ENCODE measurements around the gene LSM4. TPM values are rescaled to one million over a fixed set of nuclear protein-coding genes. Genes with fewer than 3 reads are reported as not detected.
A peak's percentile ranks its signal among the peaks of the same experiment; 100 is the strongest.

Gene LSM4
- total and polyA plus RNA-seq, 2 of the 13 experiments (the other 11 are each of a cell fraction or from before 2014, with no cell fraction given), result 65.8 to 166 TPM

DNA sequence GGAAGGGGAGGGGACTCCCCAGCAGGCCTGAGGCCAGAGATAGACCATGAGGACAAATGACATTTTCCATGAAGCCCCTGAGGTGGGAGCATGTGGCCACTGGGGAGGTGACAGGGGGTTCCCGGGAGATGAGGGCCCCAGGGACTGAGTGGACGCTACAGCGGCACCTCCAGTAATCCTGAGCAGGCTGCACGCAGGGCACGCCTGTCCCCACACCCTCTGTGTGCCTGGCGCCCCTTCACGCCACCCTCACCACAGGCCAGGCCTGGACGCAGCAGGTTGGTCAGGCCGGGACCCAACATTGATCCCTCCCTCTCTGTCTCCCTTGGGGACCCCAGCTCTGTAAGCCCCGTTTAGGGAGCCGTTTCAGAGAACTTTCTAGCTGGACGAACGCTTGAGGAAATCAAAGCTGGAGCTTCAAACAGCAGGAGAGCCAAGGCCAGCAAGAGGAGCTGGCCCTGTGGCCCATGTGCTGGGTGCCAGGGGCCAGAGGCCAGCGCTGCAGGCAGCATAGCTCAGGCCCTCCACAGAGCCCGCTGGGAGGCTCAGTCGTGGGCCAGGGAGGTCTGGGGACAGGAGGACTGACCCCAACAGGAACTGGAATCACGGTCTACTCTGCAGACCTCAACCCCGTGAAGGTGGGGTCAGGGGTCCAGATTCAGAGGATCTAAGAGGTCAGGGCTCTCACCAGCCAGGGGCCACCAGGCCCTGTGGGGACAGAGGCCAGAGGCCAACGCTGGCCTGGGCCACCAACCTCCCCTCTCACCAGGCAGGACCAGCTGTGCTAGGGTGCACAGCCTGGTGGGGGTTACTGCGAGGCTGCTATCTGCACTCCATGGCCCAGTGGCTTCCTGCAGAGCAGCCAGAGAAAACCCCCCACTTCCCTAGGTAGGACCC, 14.6 kb downstream of the LSM4 start (continued):
- TF ChIP-seq, protein P1, sequence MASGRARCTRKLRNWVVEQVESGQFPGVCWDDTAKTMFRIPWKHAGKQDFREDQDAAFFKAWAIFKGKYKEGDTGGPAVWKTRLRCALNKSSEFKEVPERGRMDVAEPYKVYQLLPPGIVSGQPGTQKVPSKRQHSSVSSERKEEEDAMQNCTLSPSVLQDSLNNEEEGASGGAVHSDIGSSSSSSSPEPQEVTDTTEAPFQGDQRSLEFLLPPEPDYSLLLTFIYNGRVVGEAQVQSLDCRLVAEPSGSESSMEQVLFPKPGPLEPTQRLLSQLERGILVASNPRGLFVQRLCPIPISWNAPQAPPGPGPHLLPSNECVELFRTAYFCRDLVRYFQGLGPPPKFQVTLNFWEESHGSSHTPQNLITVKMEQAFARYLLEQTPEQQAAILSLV (CRISPR knock-in tag; IDR thresholded peaks at IDR 0.05; ENCODE audit: borderline replicate concordance), result no peak
- no peak for TF ChIP-seq GABPA (IDR thresholded peaks at IDR 0.05; ENCODE audit: low read depth, low read length)
- TF ChIP-seq GABPA (CRISPR knock-in tag; IDR thresholded peaks at IDR 0.05; ENCODE audit: low read depth), result no peak
- TF ChIP-seq ZNF143 (CRISPR knock-in tag; IDR thresholded peaks at IDR 0.05), result no peak
- no peak for TF ChIP-seq ZNF619 (CRISPR knock-in tag; IDR thresholded peaks at IDR 0.05)
- TF ChIP-seq, protein P2, sequence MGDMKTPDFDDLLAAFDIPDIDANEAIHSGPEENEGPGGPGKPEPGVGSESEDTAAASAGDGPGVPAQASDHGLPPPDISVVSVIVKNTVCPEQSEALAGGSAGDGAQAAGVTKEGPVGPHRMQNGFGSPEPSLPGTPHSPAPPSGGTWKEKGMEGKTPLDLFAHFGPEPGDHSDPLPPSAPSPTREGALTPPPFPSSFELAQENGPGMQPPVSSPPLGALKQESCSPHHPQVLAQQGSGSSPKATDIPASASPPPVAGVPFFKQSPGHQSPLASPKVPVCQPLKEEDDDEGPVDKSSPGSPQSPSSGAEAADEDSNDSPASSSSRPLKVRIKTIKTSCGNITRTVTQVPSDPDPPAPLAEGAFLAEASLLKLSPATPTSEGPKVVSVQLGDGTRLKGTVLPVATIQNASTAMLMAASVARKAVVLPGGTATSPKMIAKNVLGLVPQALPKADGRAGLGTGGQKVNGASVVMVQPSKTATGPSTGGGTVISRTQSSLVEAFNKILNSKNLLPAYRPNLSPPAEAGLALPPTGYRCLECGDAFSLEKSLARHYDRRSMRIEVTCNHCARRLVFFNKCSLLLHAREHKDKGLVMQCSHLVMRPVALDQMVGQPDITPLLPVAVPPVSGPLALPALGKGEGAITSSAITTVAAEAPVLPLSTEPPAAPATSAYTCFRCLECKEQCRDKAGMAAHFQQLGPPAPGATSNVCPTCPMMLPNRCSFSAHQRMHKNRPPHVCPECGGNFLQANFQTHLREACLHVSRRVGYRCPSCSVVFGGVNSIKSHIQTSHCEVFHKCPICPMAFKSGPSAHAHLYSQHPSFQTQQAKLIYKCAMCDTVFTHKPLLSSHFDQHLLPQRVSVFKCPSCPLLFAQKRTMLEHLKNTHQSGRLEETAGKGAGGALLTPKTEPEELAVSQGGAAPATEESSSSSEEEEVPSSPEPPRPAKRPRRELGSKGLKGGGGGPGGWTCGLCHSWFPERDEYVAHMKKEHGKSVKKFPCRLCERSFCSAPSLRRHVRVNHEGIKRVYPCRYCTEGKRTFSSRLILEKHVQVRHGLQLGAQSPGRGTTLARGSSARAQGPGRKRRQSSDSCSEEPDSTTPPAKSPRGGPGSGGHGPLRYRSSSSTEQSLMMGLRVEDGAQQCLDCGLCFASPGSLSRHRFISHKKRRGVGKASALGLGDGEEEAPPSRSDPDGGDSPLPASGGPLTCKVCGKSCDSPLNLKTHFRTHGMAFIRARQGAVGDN (CRISPR knock-in tag; IDR thresholded peaks at IDR 0.05), result peak; percentile 75
- TF ChIP-seq, protein P3, sequence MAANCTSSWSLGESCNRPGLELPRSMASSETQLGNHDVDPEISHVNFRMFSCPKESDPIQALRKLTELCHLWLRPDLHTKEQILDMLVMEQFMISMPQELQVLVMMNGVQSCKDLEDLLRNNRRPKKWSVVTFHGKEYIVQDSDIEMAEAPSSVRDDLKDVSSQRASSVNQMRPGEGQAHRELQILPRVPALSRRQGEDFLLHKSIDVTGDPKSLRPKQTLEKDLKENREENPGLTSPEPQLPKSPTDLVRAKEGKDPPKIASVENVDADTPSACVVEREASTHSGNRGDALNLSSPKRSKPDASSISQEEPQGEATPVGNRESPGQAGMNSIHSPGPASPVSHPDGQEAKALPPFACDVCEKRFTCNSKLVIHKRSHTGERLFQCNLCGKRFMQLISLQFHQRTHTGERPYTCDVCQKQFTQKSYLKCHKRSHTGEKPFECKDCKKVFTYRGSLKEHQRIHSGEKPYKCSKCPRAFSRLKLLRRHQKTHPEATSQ (CRISPR knock-in tag; IDR thresholded peaks at IDR 0.05; ENCODE audit: borderline replicate concordance), result no peak
- no peak for TF ChIP-seq ZNF260 (CRISPR knock-in tag; IDR thresholded peaks at IDR 0.05; ENCODE audit: borderline replicate concordance, low read depth)
- TF ChIP-seq ZNF354B (CRISPR knock-in tag; IDR thresholded peaks at IDR 0.05), result no peak
- no peak for TF ChIP-seq CCDC6 (CRISPR knock-in tag; IDR thresholded peaks at IDR 0.05)
- no peak for TF ChIP-seq ZNF766 (CRISPR knock-in tag; IDR thresholded peaks at IDR 0.05; ENCODE audit: borderline replicate concordance)
- TF ChIP-seq THYN1 (CRISPR knock-in tag; IDR thresholded peaks at IDR 0.05; ENCODE audit: borderline replicate concordance, low read depth), result no peak
- TF ChIP-seq, protein P4, sequence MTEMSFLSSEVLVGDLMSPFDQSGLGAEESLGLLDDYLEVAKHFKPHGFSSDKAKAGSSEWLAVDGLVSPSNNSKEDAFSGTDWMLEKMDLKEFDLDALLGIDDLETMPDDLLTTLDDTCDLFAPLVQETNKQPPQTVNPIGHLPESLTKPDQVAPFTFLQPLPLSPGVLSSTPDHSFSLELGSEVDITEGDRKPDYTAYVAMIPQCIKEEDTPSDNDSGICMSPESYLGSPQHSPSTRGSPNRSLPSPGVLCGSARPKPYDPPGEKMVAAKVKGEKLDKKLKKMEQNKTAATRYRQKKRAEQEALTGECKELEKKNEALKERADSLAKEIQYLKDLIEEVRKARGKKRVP (CRISPR knock-in tag; IDR thresholded peaks at IDR 0.05), result no peak
- no peak for TF ChIP-seq TCF7L2 (IDR thresholded peaks at IDR 0.05; ENCODE audit: low read depth, low read length)
- no peak for TF ChIP-seq ZFY (CRISPR knock-in tag; IDR thresholded peaks at IDR 0.05)
- no peak for TF ChIP-seq ZBTB7B (CRISPR knock-in tag; IDR thresholded peaks at IDR 0.05)
- no peak for TF ChIP-seq REL (CRISPR knock-in tag; conservative IDR thresholded peaks at IDR 0.05)
- no peak for TF ChIP-seq IKZF1 (IDR thresholded peaks at IDR 0.05)
- TF ChIP-seq KLF11 (CRISPR knock-in tag; IDR thresholded peaks at IDR 0.05), result no peak
- no peak for TF ChIP-seq ZNF10 (CRISPR knock-in tag; IDR thresholded peaks at IDR 0.05; ENCODE audit: borderline replicate concordance, low read depth)
- TF ChIP-seq ZNF460 (CRISPR knock-in tag; IDR thresholded peaks at IDR 0.05; ENCODE audit: borderline replicate concordance), result no peak
